Stimulated activated effector memory CD8-positive, alpha-beta T cell treated with anti-CD3 and anti-CD28 coated beads, Interleukin-12 subunit alpha, Interleukin-12 subunit beta, amount 100 ng/mL, for 72 hours (primary cell): Measurements from ENCODE around the gene CD99L2.

ENCODE experiments used
- ATAC-seq: fragments of 150-1000 bp; cut with Tn5 transposase; 2 replicates; pipeline ENCODE4 v1.10.0; 2021
- DNase-seq, 2 donors: peaks; one replicate each; pipeline ENCODE4 v3.0.0; 2021 to 2022; ENCODE audit warnings: low spot score in 2 of 2
- H3K27ac Mint-ChIP-seq: one replicate; pipeline ENCODE4 v1.8.0; 2022; ENCODE audit warnings: mild to moderate bottlenecking, mixed read lengths
- H3K36me3 Mint-ChIP-seq: one replicate; pipeline ENCODE4 v1.8.0; 2022; ENCODE audit warnings: mild to moderate bottlenecking, mixed read lengths
- H3K4me1 Mint-ChIP-seq: one replicate; pipeline ENCODE4 v1.8.0; 2022; ENCODE audit warnings: mixed read lengths
- H3K4me3 Mint-ChIP-seq: one replicate; pipeline ENCODE4 v1.8.0; 2022; ENCODE audit warnings: mild to moderate bottlenecking, mixed read lengths
- H3K9me3 Mint-ChIP-seq: one replicate; pipeline ENCODE4 v1.8.0; 2022; ENCODE audit warnings: mixed read lengths

Gene CD99L2

GRCh38 chrX:150898343-150899190, at the start of gene CD99L2:
TSS of gene CD99L2 (minus strand) at chrX:150898668. CDS start at chrX:150898588, 80 bp downstream.
- Mint-ChIP-seq H3K4me3 (peak within 1 kb of the TSS; percentile 76), H3K9me3 (no peaks in the 10 kb centered on the region), H3K36me3 (no peaks in the 10 kb centered on the region), H3K27ac (no peak within 1 kb of the TSS), H3K4me1 (peaks cover 10% of the 10 kb centered on the region)
- peak; percentile 80 to 92 for DNase-seq
- ATAC-seq, result peak; percentile 97

GRCh38 chrX:150944233-150944632, 45.8 kb upstream of the CD99L2 start:
- Mint-ChIP-seq H3K27ac (no peak overlapping the region), H3K9me3 (no peaks in the 10 kb centered on the region), H3K4me3 (no peak overlapping the region), H3K4me1 (no peaks in the 10 kb centered on the region), H3K36me3 (no peaks in the 10 kb centered on the region)
- DNase-seq (no peak), ATAC-seq (no peak)

- no peaks in the 10 kb centered on the region for H3K9me3 Mint-ChIP-seq
- DNase-seq, result no peak
- H3K4me1 Mint-ChIP-seq, result no peaks in the 10 kb centered on the region
- no peak overlapping the region for H3K4me3 Mint-ChIP-seq
- ATAC-seq, result no peak
- no peaks in the 10 kb centered on the region for H3K36me3 Mint-ChIP-seq
- H3K27ac Mint-ChIP-seq, result no peak overlapping the region
Measured at GRCh38 chrX:150942942-150943594, 44.6 kb upstream of the CD99L2 start.

- H3K4me3 Mint-ChIP-seq, result no peak overlapping the region
- H3K4me1 Mint-ChIP-seq, result no peaks in the 10 kb centered on the region
- no peak overlapping the region for H3K27ac Mint-ChIP-seq
- no peak for ATAC-seq
- DNase-seq, result no peak
- H3K9me3 Mint-ChIP-seq, result peaks cover 2% of the 10 kb centered on the region
- no peaks in the 10 kb centered on the region for H3K36me3 Mint-ChIP-seq
Measured at GRCh38 chrX:150941580-150941979, 43.1 kb upstream of the CD99L2 start.

- H3K4me3 Mint-ChIP-seq, result no peak overlapping the region
- no peaks in the 10 kb centered on the region for H3K36me3 Mint-ChIP-seq
- peaks cover 2% of the 10 kb centered on the region for H3K9me3 Mint-ChIP-seq
- ATAC-seq, result no peak
- no peaks in the 10 kb centered on the region for H3K4me1 Mint-ChIP-seq
- no peak for DNase-seq
- H3K27ac Mint-ChIP-seq, result no peak overlapping the region
Measured at GRCh38 chrX:150940844-150941495, 42.5 kb upstream of the CD99L2 start.

- Mint-ChIP-seq H3K4me1 (no peaks in the 10 kb centered on the region), H3K9me3 (peaks cover 2% of the 10 kb centered on the region), H3K27ac (no peak overlapping the region), H3K4me3 (no peak overlapping the region), H3K36me3 (no peaks in the 10 kb centered on the region)
- DNase-seq (no peak), ATAC-seq (no peak)
Measured at GRCh38 chrX:150936556-150936955, 38.1 kb upstream of the CD99L2 start.

- Mint-ChIP-seq H3K27ac (no peak overlapping the region), H3K9me3 (peaks cover 2% of the 10 kb centered on the region), H3K4me1 (no peaks in the 10 kb centered on the region), H3K4me3 (no peak overlapping the region), H3K36me3 (no peaks in the 10 kb centered on the region)
- DNase-seq (no peak), ATAC-seq (no peak)
Measured at GRCh38 chrX:150935467-150935866, 37.0 kb upstream of the CD99L2 start.

- DNase-seq, result no peak
- Mint-ChIP-seq H3K4me1 (no peaks in the 10 kb centered on the region), H3K27ac (no peak overlapping the region), H3K4me3 (no peak overlapping the region), H3K9me3 (peaks cover 2% of the 10 kb centered on the region), H3K36me3 (no peaks in the 10 kb centered on the region)
- no peak for ATAC-seq
Measured at GRCh38 chrX:150934453-150934852, 36.0 kb upstream of the CD99L2 start.

GRCh38 chrX:150933945-150934350, 35.5 kb upstream of the CD99L2 start:
- DNase-seq (no peak), ATAC-seq (no peak)
- no peak overlapping the region for H3K4me3 Mint-ChIP-seq
- H3K36me3 Mint-ChIP-seq, result no peaks in the 10 kb centered on the region
- no peak overlapping the region for H3K27ac Mint-ChIP-seq
- H3K9me3 Mint-ChIP-seq, result peaks cover 2% of the 10 kb centered on the region
- no peaks in the 10 kb centered on the region for H3K4me1 Mint-ChIP-seq

- Mint-ChIP-seq H3K4me1 (no peaks in the 10 kb centered on the region), H3K9me3 (peaks cover under 1% of the 10 kb centered on the region), H3K4me3 (no peak overlapping the region), H3K36me3 (no peaks in the 10 kb centered on the region), H3K27ac (no peak overlapping the region)
- no peak for DNase-seq
- no peak for ATAC-seq
Measured at GRCh38 chrX:150929058-150929457, 30.6 kb upstream of the CD99L2 start.

GRCh38 chrX:150926791-150927190, 28.3 kb upstream of the CD99L2 start:
- Mint-ChIP-seq H3K4me3 (no peak overlapping the region), H3K27ac (no peak overlapping the region), H3K36me3 (no peaks in the 10 kb centered on the region), H3K4me1 (no peaks in the 10 kb centered on the region), H3K9me3 (peaks cover 2% of the 10 kb centered on the region)
- ATAC-seq (no peak), DNase-seq (no peak)

- Mint-ChIP-seq H3K36me3 (no peaks in the 10 kb centered on the region), H3K4me1 (no peaks in the 10 kb centered on the region), H3K27ac (no peak overlapping the region), H3K9me3 (peaks cover 2% of the 10 kb centered on the region), H3K4me3 (no peak overlapping the region)
- DNase-seq, result no peak
- ATAC-seq, result no peak
Measured at GRCh38 chrX:150926304-150926703, 27.8 kb upstream of the CD99L2 start.

GRCh38 chrX:150919401-150919800, 20.9 kb upstream of the CD99L2 start:
- no peak for DNase-seq
- Mint-ChIP-seq H3K27ac (no peak overlapping the region), H3K9me3 (peaks cover 2% of the 10 kb centered on the region), H3K4me1 (no peaks in the 10 kb centered on the region), H3K36me3 (no peaks in the 10 kb centered on the region), H3K4me3 (no peak overlapping the region)
- ATAC-seq, result no peak

GRCh38 chrX:150913511-150913910, 15.0 kb upstream of the CD99L2 start:
- Mint-ChIP-seq H3K27ac (no peak overlapping the region), H3K4me1 (no peaks in the 10 kb centered on the region), H3K36me3 (no peaks in the 10 kb centered on the region), H3K4me3 (no peak overlapping the region), H3K9me3 (no peaks in the 10 kb centered on the region)
- ATAC-seq (no peak), DNase-seq (no peak)

- Mint-ChIP-seq H3K4me1 (no peaks in the 10 kb centered on the region), H3K27ac (no peak overlapping the region), H3K4me3 (no peak overlapping the region), H3K9me3 (no peaks in the 10 kb centered on the region), H3K36me3 (no peaks in the 10 kb centered on the region)
- DNase-seq (no peak), ATAC-seq (no peak)
Measured at GRCh38 chrX:150907474-150907873, 9.0 kb upstream of the CD99L2 start.

GRCh38 chrX:150906694-150907093, 8.2 kb upstream of the CD99L2 start:
- ATAC-seq (no peak), DNase-seq (no peak)
- no peak overlapping the region for H3K4me3 Mint-ChIP-seq
- no peak overlapping the region for H3K27ac Mint-ChIP-seq
- H3K4me1 Mint-ChIP-seq, result no peaks in the 10 kb centered on the region
- no peaks in the 10 kb centered on the region for H3K9me3 Mint-ChIP-seq
- H3K36me3 Mint-ChIP-seq, result no peaks in the 10 kb centered on the region
